WTC11 (cell line): ENCODE measurements around the gene AGAP5.

Source experiments
- ATF3 ChIP-seq: sonication (generic); formaldehyde crosslinking; conservative IDR thresholded peaks from 2 replicates; pipeline ENCODE4 v1.8.1; 2022; ENCODE audit warnings: mild to moderate bottlenecking, missing genetic modification reagents
- CBFB ChIP-seq: sonication (generic); formaldehyde crosslinking; IDR thresholded peaks from 2 replicates; pipeline ENCODE4 v1.8.1; 2022; ENCODE audit warnings: mild to moderate bottlenecking, low read depth, missing genetic modification reagents
- CREB1 ChIP-seq: sonication (generic); formaldehyde crosslinking; IDR thresholded peaks from 2 replicates; pipeline ENCODE4 v1.8.0; 2023; ENCODE audit warnings: mild to moderate bottlenecking, missing genetic modification reagents
- CTCF ChIP-seq: fragments of 200-600 bp; IDR thresholded peaks from 2 replicates; pipeline ENCODE4 v1.8.0; 2022; ENCODE audit warnings: antibody characterized with exemption
- JUN ChIP-seq: sonication (generic); formaldehyde crosslinking; IDR thresholded peaks from 2 replicates; pipeline ENCODE4 v1.8.0; 2023; ENCODE audit warnings: mild to moderate bottlenecking, missing genetic modification reagents
- MXD4 ChIP-seq: fragments of 250-450 bp; sonication (Bioruptor Pico); IDR thresholded peaks from 2 replicates; pipeline ENCODE4 v1.8.0; 2021; ENCODE audit warnings: mild to moderate bottlenecking, moderate library complexity, borderline replicate concordance
- NR3C1 ChIP-seq: sonication (generic); formaldehyde crosslinking; conservative IDR thresholded peaks from 2 replicates; pipeline ENCODE4 v1.8.1; 2023; ENCODE audit warnings: low read depth, mild to moderate bottlenecking, missing genetic modification reagents
- PRDM15 ChIP-seq: sonication (generic); formaldehyde crosslinking; IDR thresholded peaks from 2 replicates; pipeline ENCODE4 v1.8.0; 2022; ENCODE audit warnings: missing genetic modification reagents
- USF2 ChIP-seq: sonication (generic); formaldehyde crosslinking; IDR thresholded peaks from 2 replicates; pipeline ENCODE4 v1.8.1; 2023; ENCODE audit warnings: mild to moderate bottlenecking, missing genetic modification reagents, moderate library complexity
- ZBTB43 ChIP-seq: sonication (generic); formaldehyde crosslinking; IDR thresholded peaks from 2 replicates; pipeline ENCODE4 v1.8.1; 2023; ENCODE audit warnings: mild to moderate bottlenecking, missing genetic modification reagents
- ZNF512 ChIP-seq: sonication (generic); formaldehyde crosslinking; IDR thresholded peaks from 2 replicates; pipeline ENCODE4 v1.8.1; 2022; ENCODE audit warnings: missing genetic modification reagents, borderline replicate concordance

- no peak for TF ChIP-seq CREB1 (CRISPR knock-in tag)
- no peak for TF ChIP-seq NR3C1
- TF ChIP-seq ZBTB43 (CRISPR knock-in tag), result no peak
- no peak for TF ChIP-seq MXD4 (CRISPR knock-in tag)
- TF ChIP-seq JUN (CRISPR knock-in tag), result no peak
- TF ChIP-seq CTCF, result no peak
- no peak for TF ChIP-seq CBFB (CRISPR knock-in tag)
- no peak for TF ChIP-seq USF2 (CRISPR knock-in tag)
- TF ChIP-seq ATF3 (CRISPR knock-in tag), result no peak
- no peak for TF ChIP-seq PRDM15 (CRISPR knock-in tag)
- no peak for TF ChIP-seq ZNF512
Observed at GRCh38 chr10:73746721-73747120, 48.8 kb upstream of the AGAP5 start.
